ENCODE data around the gene TOP2B.

Gene TOP2B

DNA sequence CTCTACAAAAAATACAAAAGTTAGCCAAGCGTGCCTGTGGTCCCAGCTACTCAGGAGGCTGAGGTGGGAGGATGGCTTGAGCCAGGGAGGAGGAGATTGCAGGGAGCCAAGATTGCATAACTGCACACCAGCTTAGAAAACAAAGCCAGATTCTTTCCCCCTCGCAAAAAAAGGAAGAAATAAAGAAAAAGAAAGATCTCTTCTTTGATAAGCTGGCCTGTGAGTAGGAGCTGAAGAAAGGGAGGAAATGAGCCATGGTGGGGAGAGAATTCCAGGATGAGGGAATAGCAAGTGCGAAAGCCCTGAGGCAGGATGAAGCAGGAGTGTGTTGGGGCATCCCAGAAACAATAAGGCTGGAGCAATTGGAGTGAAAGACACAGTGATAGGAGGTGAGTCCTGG lies 24.5 kb upstream of the TOP2B start:
- Histone ChIP-seq H3K4me1 (ENCODE audit: insufficient read depth, low read length) (no peaks in the 10 kb centered on the region), H3K9ac (ENCODE audit: low read length) (no peak overlapping the region), H3K27me3 (ENCODE audit: control insufficient read depth in 1 of 2, insufficient read depth in 2 of 2, low read length in 2 of 2) (no peaks in the 10 kb centered on the region), H3K9me3 (ENCODE audit: low read length) (no peaks in the 10 kb centered on the region), H3K4me3 (ENCODE audit: low read depth in 1 of 2, low read length in 2 of 2) (no peak overlapping the region), H3K27ac (ENCODE audit: low read depth, low read length) (no peak overlapping the region), H3K36me3 (ENCODE audit: insufficient read depth, low read length) (no peaks in the 10 kb centered on the region)

DNA sequence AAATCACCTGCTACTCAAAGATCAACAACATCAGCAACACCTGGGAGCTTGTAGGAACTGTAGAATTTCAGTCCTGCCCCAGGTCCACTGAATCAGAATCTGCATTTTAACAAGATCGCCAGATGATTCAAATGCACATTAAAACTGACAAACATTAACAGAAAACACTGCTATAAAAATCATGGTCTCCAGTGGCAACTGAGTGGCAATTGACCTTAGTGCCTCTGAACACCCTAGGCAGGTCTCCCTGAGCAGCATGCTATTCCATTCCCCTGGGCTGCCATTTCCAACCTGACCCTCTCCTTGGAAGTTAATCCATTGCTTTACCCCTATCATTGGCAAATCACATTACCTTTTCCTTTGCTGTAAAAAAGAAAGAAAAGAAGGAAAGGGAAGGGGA lies 23.0 kb upstream of the TOP2B start:
- no peak overlapping the region for H3K4me3 ChIP-seq (ENCODE audit: low read depth in 1 of 2, low read length in 2 of 2)
- H3K4me1 ChIP-seq (ENCODE audit: insufficient read depth, low read length): no peaks in the 10 kb centered on the region
- H3K9ac ChIP-seq (ENCODE audit: low read length): no peak overlapping the region
- H3K9me3 ChIP-seq (ENCODE audit: low read length): no peaks in the 10 kb centered on the region
- no peaks in the 10 kb centered on the region for H3K36me3 ChIP-seq (ENCODE audit: insufficient read depth, low read length)
- H3K27ac ChIP-seq (ENCODE audit: low read depth, low read length): no peak overlapping the region
- H3K27me3 ChIP-seq (ENCODE audit: control insufficient read depth in 1 of 2, insufficient read depth in 2 of 2, low read length in 2 of 2): no peaks in the 10 kb centered on the region

DNA sequence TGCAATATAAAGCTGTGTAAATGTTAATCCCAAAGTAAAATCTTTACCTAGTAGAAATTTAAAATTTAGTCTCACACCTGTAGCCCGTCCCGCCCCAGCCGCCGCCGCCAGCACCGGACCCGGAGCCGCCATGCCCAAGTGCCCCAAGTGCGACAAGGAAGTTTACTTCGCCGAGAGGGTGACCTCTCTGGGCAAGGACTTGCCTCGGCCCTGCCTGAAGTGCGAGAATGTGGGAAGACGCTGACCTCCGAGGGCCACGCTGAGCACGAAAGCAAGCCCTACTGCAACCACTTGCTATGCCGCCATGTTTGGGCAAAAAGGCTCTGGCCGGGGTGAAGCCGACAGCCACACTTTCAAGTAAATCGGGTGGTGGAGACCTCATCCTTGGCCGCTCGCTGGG lies 22.1 kb upstream of the TOP2B start:
- Histone ChIP-seq H3K9me3 (ENCODE audit: low read length) (no peaks in the 10 kb centered on the region), H3K4me3 (ENCODE audit: low read depth in 1 of 2, low read length in 2 of 2) (no peak overlapping the region), H3K9ac (ENCODE audit: low read length) (no peak overlapping the region), H3K27ac (ENCODE audit: low read depth, low read length) (no peak overlapping the region), H3K27me3 (ENCODE audit: control insufficient read depth in 1 of 2, insufficient read depth in 2 of 2, low read length in 2 of 2) (no peaks in the 10 kb centered on the region), H3K4me1 (ENCODE audit: insufficient read depth, low read length) (no peaks in the 10 kb centered on the region), H3K36me3 (ENCODE audit: insufficient read depth, low read length) (no peaks in the 10 kb centered on the region)

DNA sequence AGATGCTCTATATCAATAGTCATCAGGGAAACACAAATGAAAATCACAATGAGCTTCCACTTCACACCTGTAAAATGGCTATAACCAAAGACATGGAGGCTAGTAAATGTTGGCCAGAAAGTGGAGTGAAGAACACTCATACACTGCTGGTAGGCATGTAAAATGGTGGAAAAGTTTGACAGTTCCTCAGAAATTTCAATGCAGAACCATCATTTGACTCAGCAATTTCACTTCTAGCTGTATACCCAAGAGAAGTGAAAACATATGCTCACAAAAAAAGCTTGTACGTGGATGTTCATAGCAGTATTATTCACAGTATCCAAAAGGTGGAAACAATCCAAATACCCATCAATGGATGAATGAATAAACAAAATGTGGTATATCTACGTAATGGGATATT lies 19.2 kb upstream of the TOP2B start:
- Histone ChIP-seq H3K9ac (ENCODE audit: low read length) (no peak overlapping the region), H3K9me3 (ENCODE audit: low read length) (no peaks in the 10 kb centered on the region), H3K36me3 (ENCODE audit: insufficient read depth, low read length) (no peaks in the 10 kb centered on the region), H3K27ac (ENCODE audit: low read depth, low read length) (no peak overlapping the region), H3K4me3 (ENCODE audit: low read depth in 1 of 2, low read length in 2 of 2) (no peak overlapping the region), H3K4me1 (ENCODE audit: insufficient read depth, low read length) (no peaks in the 10 kb centered on the region), H3K27me3 (ENCODE audit: control insufficient read depth in 1 of 2, insufficient read depth in 2 of 2, low read length in 2 of 2) (no peaks in the 10 kb centered on the region)

DNA sequence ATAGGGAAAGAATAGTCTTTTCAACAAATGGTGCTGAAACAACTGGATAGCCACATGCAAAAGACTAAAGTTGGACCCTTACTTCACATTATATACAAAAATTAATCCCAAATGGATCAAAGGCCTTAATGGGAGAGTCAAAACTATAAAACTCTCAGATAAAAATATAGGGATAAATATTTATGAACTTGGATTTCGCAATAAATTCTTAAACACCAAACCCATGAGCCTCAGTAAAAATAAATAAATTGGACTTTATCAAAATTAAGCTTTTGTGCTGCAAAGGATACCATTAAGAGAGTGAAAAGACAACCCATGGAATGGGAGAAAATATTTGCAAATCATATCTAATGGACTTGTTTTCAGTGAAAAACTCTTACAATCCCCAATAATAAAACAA lies 18.7 kb upstream of the TOP2B start:
- H3K27ac ChIP-seq (ENCODE audit: low read depth, low read length): no peak overlapping the region
- H3K36me3 ChIP-seq (ENCODE audit: insufficient read depth, low read length): no peaks in the 10 kb centered on the region
- no peaks in the 10 kb centered on the region for H3K27me3 ChIP-seq (ENCODE audit: control insufficient read depth in 1 of 2, insufficient read depth in 2 of 2, low read length in 2 of 2)
- no peak overlapping the region for H3K9ac ChIP-seq (ENCODE audit: low read length)
- H3K9me3 ChIP-seq (ENCODE audit: low read length): no peaks in the 10 kb centered on the region
- no peak overlapping the region for H3K4me3 ChIP-seq (ENCODE audit: low read depth in 1 of 2, low read length in 2 of 2)
- H3K4me1 ChIP-seq (ENCODE audit: insufficient read depth, low read length): no peaks in the 10 kb centered on the region

DNA sequence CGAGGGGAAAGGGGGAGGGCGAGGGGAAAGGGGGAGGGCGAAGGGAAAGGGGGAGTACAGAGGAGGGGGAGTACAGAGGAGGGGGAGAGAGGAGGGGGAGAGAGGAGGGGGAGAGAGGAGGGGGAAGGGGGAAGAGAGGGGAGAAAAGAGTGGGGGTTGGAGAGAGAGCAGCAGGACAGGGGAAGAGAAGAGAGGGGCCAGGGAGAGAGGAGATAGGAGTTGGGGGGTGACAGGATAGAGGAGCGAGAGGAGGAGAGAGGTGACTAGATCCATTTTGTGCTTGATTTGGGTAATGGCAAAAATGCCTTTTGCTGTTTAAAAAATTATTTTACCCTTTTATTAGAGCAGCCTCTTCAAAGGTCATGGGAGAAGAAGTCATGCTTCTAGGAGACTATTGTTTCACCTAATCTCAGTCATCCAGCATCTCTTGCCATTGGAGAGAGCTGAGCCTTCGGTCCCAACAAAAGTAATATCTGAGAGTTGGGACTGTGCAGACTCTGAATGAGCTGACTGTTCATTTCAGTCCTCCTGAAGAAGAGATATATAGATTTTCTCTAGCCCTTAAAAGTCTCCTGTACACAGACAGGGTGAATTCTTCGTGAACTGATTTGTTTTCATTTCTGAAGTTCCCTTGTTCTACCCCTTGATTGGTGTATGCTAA lies 15.1 kb upstream of the TOP2B start:
- Histone ChIP-seq H3K4me1 (ENCODE audit: insufficient read depth, low read length) (no peaks in the 10 kb centered on the region), H3K9ac (ENCODE audit: low read length) (no peak overlapping the region), H3K36me3 (ENCODE audit: insufficient read depth, low read length) (no peaks in the 10 kb centered on the region), H3K27me3 (ENCODE audit: control insufficient read depth in 1 of 2, insufficient read depth in 2 of 2, low read length in 2 of 2) (no peaks in the 10 kb centered on the region), H3K27ac (ENCODE audit: low read depth, low read length) (no peak overlapping the region), H3K9me3 (ENCODE audit: low read length) (no peaks in the 10 kb centered on the region), H3K4me3 (ENCODE audit: low read depth in 1 of 2, low read length in 2 of 2) (no peak overlapping the region)

DNA sequence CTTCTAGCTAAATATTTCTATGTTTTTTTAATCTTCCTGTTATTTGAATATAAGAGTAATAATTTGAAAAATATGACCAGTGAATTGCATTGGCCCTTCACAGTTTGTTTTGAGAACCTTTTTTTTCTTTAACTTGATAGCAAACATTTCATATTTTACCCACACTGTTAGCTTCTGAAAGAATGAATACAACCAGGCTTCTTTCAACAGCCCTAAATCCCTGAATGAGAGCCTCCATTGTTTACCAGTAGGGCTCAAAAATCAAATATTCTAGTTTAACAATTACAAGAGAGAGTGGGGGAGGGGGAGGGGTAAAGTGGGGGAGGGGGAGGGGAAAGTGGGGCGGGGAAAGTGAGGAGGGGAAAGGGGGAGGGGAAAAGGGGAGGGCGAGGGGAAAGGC lies 14.5 kb upstream of the TOP2B start:
- H3K36me3 ChIP-seq (ENCODE audit: insufficient read depth, low read length): no peaks in the 10 kb centered on the region
- no peaks in the 10 kb centered on the region for H3K27me3 ChIP-seq (ENCODE audit: control insufficient read depth in 1 of 2, insufficient read depth in 2 of 2, low read length in 2 of 2)
- H3K27ac ChIP-seq (ENCODE audit: low read depth, low read length): no peak overlapping the region
- no peaks in the 10 kb centered on the region for H3K9me3 ChIP-seq (ENCODE audit: low read length)
- no peaks in the 10 kb centered on the region for H3K4me1 ChIP-seq (ENCODE audit: insufficient read depth, low read length)
- no peak overlapping the region for H3K9ac ChIP-seq (ENCODE audit: low read length)
- H3K4me3 ChIP-seq (ENCODE audit: low read depth in 1 of 2, low read length in 2 of 2): no peak overlapping the region

DNA sequence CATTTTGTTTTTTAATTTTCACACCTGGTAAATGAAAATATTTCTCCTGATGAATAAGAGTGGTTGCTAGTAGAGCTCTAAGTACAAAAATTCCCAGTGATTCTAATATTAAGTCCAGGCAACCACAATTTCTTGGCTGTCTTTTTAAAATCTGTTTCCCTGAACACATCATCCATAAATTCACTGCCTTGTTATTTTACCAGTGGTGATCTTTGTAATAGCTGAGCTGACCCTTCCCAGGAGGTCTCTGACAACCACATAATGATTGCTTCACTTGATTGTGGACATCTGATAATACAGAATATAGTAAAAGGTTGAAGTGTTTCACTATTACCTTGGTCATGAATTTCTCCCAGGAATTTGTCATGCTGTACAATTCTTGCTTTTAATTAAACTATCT lies 13.9 kb upstream of the TOP2B start:
- H3K27ac ChIP-seq (ENCODE audit: low read depth, low read length): no peak overlapping the region
- no peaks in the 10 kb centered on the region for H3K4me1 ChIP-seq (ENCODE audit: insufficient read depth, low read length)
- no peak overlapping the region for H3K9ac ChIP-seq (ENCODE audit: low read length)
- H3K36me3 ChIP-seq (ENCODE audit: insufficient read depth, low read length): no peaks in the 10 kb centered on the region
- H3K27me3 ChIP-seq (ENCODE audit: control insufficient read depth in 1 of 2, insufficient read depth in 2 of 2, low read length in 2 of 2): no peaks in the 10 kb centered on the region
- H3K9me3 ChIP-seq (ENCODE audit: low read length): no peaks in the 10 kb centered on the region
- H3K4me3 ChIP-seq (ENCODE audit: low read depth in 1 of 2, low read length in 2 of 2): no peak overlapping the region

DNA sequence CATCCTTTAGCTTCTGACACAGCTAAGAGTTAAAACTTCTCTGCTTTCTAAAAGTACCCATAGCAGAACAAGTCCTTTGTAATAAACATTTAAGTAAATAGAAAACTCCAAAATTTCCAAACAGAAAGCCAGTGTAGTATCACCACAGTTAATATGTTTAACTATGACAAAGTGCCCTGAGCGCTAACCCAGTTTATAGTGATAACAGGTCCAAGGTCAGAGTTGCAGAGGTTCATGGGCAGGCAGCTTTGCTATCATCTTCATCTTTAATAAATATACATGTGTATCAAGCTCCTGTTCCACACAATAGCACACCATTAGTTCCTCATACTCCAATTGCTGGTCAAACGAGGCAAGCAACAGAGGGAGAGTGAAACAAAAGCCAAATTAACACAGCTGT lies 12.4 kb upstream of the TOP2B start:
- Histone ChIP-seq H3K9me3 (ENCODE audit: low read length) (no peaks in the 10 kb centered on the region), H3K4me1 (ENCODE audit: insufficient read depth, low read length) (no peaks in the 10 kb centered on the region), H3K27me3 (ENCODE audit: control insufficient read depth in 1 of 2, insufficient read depth in 2 of 2, low read length in 2 of 2) (no peaks in the 10 kb centered on the region), H3K27ac (ENCODE audit: low read depth, low read length) (no peak overlapping the region), H3K36me3 (ENCODE audit: insufficient read depth, low read length) (no peaks in the 10 kb centered on the region), H3K4me3 (ENCODE audit: low read depth in 1 of 2, low read length in 2 of 2) (no peak overlapping the region), H3K9ac (ENCODE audit: low read length) (no peak overlapping the region)

DNA sequence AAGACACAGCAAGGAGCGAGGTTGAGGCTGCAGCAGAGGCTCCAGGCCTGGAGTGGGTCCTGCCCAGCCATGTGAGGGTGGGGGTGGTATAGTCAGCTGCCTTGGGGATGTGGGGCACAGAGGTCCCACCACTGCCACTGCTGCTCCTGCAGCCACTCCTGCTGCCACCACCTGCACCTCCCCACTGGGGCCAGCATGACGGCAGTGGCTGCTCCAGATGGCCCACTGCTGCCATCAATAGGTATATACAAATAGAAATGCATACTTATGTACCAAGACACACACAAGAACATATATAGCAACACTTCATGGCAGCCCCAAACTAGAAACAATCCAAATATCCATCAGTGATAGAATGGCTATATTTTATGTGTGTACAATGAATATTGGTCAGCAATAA lies 10.0 kb upstream of the TOP2B start:
- no peaks in the 10 kb centered on the region for H3K27me3 ChIP-seq (ENCODE audit: control insufficient read depth in 1 of 2, insufficient read depth in 2 of 2, low read length in 2 of 2)
- H3K9ac ChIP-seq (ENCODE audit: low read length): no peak overlapping the region
- H3K27ac ChIP-seq (ENCODE audit: low read depth, low read length): no peak overlapping the region
- H3K9me3 ChIP-seq (ENCODE audit: low read length): no peaks in the 10 kb centered on the region
- no peak overlapping the region for H3K4me3 ChIP-seq (ENCODE audit: low read depth in 1 of 2, low read length in 2 of 2)
- H3K4me1 ChIP-seq (ENCODE audit: insufficient read depth, low read length): no peaks in the 10 kb centered on the region
- no peaks in the 10 kb centered on the region for H3K36me3 ChIP-seq (ENCODE audit: insufficient read depth, low read length)

DNA sequence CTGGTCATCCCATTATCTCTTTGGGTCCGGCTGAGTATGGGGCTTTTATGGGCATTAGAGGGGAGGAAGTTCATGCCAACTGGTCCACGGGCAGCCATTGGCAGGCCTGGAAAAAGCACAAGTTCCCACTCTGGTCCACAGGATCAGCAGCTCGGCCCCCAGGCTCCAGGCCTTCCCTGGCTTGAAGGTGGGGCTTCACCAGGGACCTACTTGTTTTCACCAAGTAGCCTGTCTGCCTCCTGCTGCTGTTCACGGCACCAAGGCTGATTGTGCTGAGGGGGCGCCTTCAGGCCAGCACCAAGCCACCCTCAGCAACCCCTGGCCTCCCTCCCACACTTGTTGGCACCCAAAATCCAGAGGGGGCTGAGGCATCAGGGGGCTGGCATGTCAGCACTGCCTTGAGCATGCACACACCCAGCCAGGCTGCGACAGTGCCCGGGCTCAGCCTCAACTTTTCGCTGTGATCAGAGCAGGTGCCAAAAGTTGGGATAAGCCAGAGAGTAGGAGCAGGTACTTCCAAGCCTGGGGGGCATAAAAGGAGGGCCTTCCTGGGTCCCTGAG lies 9.1 kb upstream of the TOP2B start:
- no peaks in the 10 kb centered on the region for H3K4me1 ChIP-seq (ENCODE audit: insufficient read depth, low read length)
- no peak overlapping the region for H3K9ac ChIP-seq (ENCODE audit: low read length)
- H3K27me3 ChIP-seq (ENCODE audit: control insufficient read depth in 1 of 2, insufficient read depth in 2 of 2, low read length in 2 of 2): no peaks in the 10 kb centered on the region
- no peak overlapping the region for H3K27ac ChIP-seq (ENCODE audit: low read depth, low read length)
- H3K9me3 ChIP-seq (ENCODE audit: low read length): no peaks in the 10 kb centered on the region
- H3K36me3 ChIP-seq (ENCODE audit: insufficient read depth, low read length): no peaks in the 10 kb centered on the region
- H3K4me3 ChIP-seq (ENCODE audit: low read depth in 1 of 2, low read length in 2 of 2): no peak overlapping the region
